A673 (cell line): Measurements from ENCODE around the gene LEMD1.

ENCODE experiments used
- CTCF ChIP-seq: fragments of 300-800, 200-600 bp; sonication (generic); conservative IDR thresholded peaks from 2 replicates; pipeline ENCODE4 v1.5.1; 2017; ENCODE audit warnings: low read depth, mild to moderate bottlenecking, antibody characterized with exemption, low read length, moderate library complexity, mixed read lengths
- EZH2 ChIP-seq: fragments of 200-600 bp; sonication (generic); IDR thresholded peaks from 2 replicates; pipeline ENCODE4 v1.6.1; 2017; ENCODE audit warnings: borderline replicate concordance, low read depth, mild to moderate bottlenecking, mixed read lengths, antibody characterized with exemption, low read length; ENCODE audit not compliant: poor library complexity, severe bottlenecking

- TF ChIP-seq CTCF: peak; percentile 23; the same call in 1 of the 2 replicates
- TF ChIP-seq EZH2: no peak
Observed at GRCh38 chr1:205343431-205344065, 78.3 kb downstream of the LEMD1 start.
